NCI-H2029 treated with DMSO at 0.1 percent for 48 hours (cell line): Measurements from ENCODE around the gene CERS1.
A peak's percentile ranks its signal among the peaks of the same experiment; 100 is the strongest.

Source experiments
- DNase-seq: peaks from one replicate; lab custom pipeline; 2025; lab: John Stamatoyannopoulos, UW

Gene CERS1

DNA sequence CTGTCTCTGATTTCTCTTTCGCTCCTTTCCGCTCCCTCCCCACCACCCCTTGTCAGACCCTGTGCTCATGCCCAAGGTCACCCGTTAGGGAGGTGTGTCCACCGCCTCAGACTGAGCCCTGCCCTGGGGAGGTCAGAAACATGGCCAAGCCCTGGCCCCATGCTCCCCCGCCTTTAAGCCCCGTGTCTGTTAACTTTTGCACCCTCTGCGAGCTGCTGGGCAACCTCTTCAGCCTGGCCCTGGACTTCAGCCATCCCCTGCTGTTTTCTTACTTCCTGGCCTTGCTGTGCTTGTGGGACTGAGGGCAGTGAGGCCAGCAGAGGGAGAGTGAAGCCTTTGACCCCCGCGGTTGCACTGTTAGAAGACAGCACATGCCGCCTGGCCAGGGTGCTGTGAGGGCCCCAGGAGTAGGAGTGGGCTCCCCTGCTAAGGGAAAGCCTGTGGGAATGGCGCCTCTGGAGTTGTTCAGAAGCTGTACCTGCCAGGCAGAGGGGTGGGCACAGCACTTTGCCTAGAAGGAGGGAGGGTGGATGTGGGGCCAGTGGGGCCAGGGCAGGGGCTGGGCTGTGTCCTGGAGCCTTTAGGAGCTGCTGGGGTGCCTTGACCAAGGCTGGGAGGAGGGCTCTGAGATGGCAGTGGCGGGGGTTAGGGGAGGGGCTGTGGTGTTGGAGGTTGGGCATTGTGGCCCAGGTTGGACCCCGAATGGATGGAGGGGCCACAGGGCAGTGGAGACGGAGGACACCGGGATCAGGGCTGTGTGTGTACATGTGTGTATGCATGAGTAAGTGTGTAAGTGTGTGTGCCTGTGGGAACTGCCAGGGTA is 56.3 kb downstream of the CERS1 start:
- DNase-seq, result no peak

DNA sequence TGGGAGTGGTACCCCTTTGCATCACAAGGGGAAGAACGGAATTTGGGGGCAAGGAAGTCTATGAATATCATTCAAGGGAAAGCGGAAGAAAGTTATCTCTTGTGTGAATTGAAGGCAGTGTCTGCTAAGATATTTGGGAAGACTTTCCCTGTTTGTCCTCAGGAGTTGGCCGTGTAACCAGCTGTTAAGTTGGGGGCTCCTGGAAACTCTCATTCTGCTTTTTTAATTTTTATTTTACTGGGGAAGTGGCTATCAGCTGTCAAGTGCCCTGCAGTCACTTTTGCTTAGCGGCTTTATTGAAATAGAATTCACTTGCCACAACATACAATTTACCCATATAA is 61.3 kb downstream of the CERS1 start:
- no peak for DNase-seq

DNA sequence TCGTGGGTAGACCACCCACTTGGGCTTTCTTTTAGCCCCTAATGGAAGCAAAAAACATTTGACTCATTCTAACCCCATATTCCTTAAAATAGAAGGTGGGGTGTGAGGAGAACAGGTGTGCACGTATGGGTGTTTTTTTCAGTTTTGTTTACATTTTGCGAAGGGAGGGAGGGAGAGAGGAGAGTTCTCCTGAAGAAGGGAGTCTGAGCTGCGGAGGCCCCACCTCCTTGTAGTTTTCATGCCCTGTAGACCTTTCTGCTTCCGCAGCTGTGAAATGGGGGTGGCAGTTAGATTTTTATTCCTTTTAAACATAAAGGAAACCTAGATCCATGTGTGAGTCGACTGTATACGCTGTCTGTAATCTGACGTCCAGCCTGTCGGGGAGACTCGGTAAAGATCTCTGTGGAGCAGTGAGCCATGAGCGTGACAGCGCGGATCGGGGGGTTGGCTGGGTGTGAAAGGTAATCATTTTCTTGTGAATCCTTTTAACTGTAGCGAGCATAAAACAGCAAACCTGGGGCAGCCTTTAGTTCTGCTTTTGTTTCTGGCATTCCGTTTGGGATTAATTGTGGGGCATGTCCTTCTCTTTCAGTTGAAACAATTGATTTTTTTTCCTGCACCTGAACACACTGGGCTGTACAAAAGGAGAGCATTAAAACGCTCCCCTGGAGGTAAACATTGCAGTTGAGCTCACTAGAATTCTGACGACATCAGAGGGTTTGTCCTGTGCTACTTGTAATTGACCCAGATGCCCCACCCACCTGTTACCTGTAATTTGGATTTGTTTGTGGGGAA is 61.9 kb downstream of the CERS1 start:
- peak; percentile 33 for DNase-seq

DNA sequence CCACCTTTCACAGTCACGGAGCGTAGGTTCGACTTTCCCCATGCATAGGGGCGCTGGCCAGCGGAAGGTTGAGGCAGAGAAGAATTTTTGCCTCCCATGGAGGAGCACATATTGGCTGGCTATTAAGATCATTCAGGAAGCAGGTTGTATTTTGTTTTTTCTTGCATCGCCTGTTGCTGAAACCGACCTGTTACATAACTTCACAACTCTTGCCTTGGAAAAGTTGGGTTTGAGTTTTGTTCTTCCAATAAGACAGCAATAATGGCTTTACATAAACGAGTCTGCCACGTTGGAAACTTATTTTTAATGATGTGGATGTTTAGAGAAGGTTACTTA is 62.8 kb downstream of the CERS1 start:
- no peak for DNase-seq

DNA sequence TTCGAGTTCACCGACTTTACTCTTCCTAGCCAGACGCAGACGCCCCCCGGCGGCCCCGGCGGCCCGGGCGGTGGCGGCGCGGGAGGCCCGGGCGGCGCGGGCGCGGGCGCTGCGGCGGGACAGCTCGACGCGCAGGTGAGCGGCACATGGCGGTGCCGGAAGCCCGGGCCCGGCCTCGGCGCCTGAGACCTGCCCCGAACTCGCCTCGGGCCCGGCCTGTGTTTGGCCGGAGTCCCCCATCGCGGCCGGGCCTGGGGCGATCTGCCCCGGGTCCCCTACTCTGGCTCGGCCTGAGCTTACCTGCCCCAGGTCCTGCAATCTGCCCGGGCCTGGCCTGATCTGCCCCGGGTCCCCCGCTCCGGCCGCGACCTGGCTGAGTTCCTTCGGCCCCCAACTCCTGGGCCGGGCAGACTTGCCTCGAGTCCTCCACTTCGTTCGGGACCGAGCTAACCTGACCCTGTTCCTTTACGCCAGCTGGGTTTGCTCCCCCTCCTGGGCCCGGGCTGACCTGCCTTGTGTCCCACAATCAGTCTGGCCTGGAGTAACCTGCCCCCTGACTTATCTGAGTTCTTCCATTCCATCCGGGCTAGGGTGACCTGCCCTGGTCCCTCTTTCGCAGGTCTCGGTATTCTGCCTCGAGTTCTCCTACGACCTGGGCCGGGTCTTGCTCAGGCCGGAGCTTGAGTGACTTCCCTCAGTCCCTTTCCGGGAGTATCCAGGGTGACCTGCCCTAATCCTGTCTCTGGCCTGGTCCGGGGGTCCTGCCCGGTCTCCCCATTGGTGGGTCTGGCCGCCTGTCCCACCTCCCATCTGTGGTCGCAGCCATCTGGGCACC is 63.4 kb downstream of the CERS1 start:
- DNase-seq, result no peak

DNA sequence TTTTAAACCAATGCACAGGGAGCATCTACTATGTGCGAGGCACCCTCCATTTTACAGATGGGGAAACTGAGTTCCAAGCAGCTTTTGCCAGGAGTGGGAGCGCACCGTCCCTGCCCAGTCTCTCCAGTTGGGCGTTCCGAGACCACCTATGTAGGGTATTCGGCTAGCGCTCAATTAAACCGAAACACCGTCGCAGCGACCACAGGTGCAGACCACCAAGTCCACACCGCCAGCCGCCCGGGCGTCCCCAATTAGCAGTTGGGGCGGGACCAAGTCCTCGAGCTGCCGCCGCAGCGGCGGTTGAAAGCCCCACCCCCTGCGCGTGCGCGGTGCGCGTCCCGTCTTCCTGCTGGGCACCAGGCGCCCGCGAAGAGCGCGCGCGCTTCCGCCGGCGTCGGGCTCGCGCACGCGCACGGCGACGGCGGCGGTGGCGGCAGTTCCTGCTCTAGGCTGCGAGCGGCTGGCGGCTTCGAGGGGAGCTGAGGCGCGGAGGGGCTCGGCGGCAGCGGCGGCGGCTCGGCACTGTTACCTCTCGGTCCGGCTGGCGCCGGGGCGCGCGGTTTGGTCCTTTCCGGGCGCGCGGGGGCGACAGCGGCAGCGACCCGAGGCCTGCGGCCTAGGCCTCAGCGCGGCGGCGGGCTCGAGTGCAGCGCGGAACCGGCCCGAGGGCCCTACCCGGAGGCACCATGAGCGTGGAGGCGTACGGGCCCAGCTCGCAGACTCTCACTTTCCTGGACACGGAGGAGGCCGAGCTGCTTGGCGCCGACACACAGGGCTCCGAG is 64.2 kb downstream of the CERS1 start, which contains the start of gene UPF1:
Gene UPF1, plus strand, starts transcription at position 436 of the 782 bp plus-strand sequence. Its CDS starts 251 bp downstream, at position 687.
- DNase-seq, result peak; percentile 16

DNA sequence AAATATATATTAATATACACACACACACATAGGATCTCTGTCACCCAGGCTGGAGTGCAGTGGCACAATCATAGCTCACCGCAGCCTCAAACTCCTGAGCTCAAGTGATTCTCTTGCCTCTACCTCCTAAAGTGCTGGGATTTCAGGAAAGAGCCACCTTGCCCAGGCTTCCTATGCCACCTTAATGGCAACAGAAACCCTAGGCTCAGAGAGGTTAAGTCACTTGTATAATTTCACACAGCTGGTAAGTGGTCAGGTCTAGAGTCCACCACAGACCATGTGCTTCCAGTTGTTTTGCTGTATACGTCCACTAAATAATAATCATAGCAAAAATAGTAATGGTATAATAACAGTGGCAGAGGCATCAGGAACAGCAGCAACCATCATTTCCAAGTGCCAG is 65.5 kb downstream of the CERS1 start:
- DNase-seq, result no peak

DNA sequence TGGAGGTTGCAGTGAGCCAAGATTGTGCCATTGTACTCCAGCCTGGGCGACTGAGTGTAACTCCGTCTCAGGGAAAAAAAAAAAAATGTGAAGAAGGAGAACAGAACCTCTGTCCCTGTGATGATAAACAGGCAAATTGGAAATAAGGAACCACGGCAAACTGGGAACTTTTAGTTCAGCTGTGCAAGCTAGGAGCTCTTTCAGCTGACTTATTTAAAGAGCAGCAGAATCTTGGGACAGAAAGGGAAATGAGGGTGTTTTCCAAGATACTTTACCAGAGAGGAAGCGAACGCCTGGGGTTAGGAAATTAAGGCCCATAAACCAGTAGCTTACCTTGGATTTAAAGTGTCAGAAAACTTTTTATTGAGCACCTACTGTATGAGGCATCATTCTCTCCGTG is 67.2 kb downstream of the CERS1 start:
- no peak for DNase-seq
